PC-9 (cell line): ENCODE results near the gene SH3BGR. TPM values are rescaled to one million over a fixed set of nuclear protein-coding genes. Genes with fewer than 3 reads are reported as not detected.

Experiments used
- BruUV-seq: library from RNA; stranded (reverse); fragments of 400-500 nt; replicated peaks from 2 replicates; lab custom pipeline; 2021; lab: Mats Ljungman, UMichigan
- CTCF ChIA-PET: fragments of 300-600 bp; sonication (Branson Sonifier 250); formaldehyde crosslinking; loops from one replicate; lab custom pipeline; 2022; ENCODE audit warnings: antibody characterized with exemption; lab: Charles Lee
- POLR2A ChIA-PET: fragments of 300-600 bp; sonication (Branson Sonifier 250); formaldehyde crosslinking; loops from one replicate; lab custom pipeline; 2022; ENCODE audit warnings: antibody characterized with exemption; ENCODE audit not compliant: unreplicated experiment; lab: Charles Lee
- DNase-seq, 2 experiments: peaks; one replicate each; pipeline versions ENCODE4 v3.0.0 to v3.0.0-alpha.2; 2015 to 2022; ENCODE audit warnings: mixed read lengths in 1 of 2
- H2AFZ ChIP-seq: fragments of 200-600 bp; sonication (generic); 2 replicates; pipeline ENCODE4 v1.8.1; 2017; ENCODE audit warnings: antibody characterized with exemption
- H3F3A ChIP-seq: fragments of 200-600 bp; sonication (generic); 2 replicates; pipeline ENCODE4 v1.8.1; 2017; ENCODE audit warnings: antibody characterized with exemption, mild to moderate bottlenecking, low read depth; ENCODE audit not compliant: insufficient read depth
- H3K27ac ChIP-seq: fragments of 200-600 bp; sonication (generic); 2 replicates; pipeline ENCODE4 v1.6.1; 2016; ENCODE audit warnings: mixed run types
- H3K27me3 ChIP-seq: fragments of 200-600 bp; sonication (generic); 2 replicates; pipeline ENCODE4 v1.6.1; 2016; ENCODE audit warnings: low read depth, mixed run types; ENCODE audit not compliant: insufficient read depth
- H3K36me3 ChIP-seq: fragments of 200-600 bp; sonication (generic); 2 replicates; pipeline ENCODE4 v1.6.1; 2016; ENCODE audit warnings: low read depth, mixed run types
- H3K4me1 ChIP-seq: fragments of 200-600 bp; sonication (generic); replicated peaks from 2 replicates; pipeline ENCODE4 v1.6.1; 2016; ENCODE audit warnings: mixed run types; ENCODE audit not compliant: insufficient read depth
- H3K4me2 ChIP-seq: fragments of 200-600 bp; sonication (generic); 2 replicates; pipeline ENCODE4 v1.6.1; 2017; ENCODE audit warnings: mixed run types
- H3K4me3 ChIP-seq: fragments of 200-600 bp; sonication (generic); 2 replicates; pipeline ENCODE4 v1.6.1; 2016; ENCODE audit warnings: mixed run types
- H3K79me2 ChIP-seq: fragments of 200-600 bp; sonication (generic); 2 replicates; pipeline ENCODE4 v1.6.1; 2017; ENCODE audit warnings: low read depth, mixed run types
- H3K9me2 ChIP-seq: fragments of 200-600 bp; sonication (generic); 2 replicates; pipeline ENCODE4 v1.8.1; 2017; ENCODE audit warnings: mild to moderate bottlenecking; ENCODE audit not compliant: insufficient read depth
- H3K9me3 ChIP-seq: fragments of 200-600 bp; sonication (generic); 2 replicates; pipeline ENCODE4 v1.8.1; 2016; ENCODE audit warnings: low read depth; ENCODE audit not compliant: insufficient read depth
- H4K20me1 ChIP-seq: fragments of 200-600 bp; sonication (generic); 2 replicates; pipeline ENCODE4 v1.8.1; 2017; ENCODE audit not compliant: insufficient read depth
- CTCF ChIP-seq: fragments of 200-600 bp; sonication (generic); conservative IDR thresholded peaks from 2 replicates; pipeline ENCODE4 v1.6.1; 2017; ENCODE audit warnings: mixed run types, antibody characterized with exemption, mild to moderate bottlenecking, moderate library complexity
- EZH2 ChIP-seq: fragments of 200-600 bp; sonication (generic); IDR thresholded peaks from 2 replicates; pipeline ENCODE4 v1.8.0; 2017; ENCODE audit warnings: antibody characterized with exemption, low read depth
- intact Hi-C: fragments of 100-400 bp; cut with micrococcal nuclease; formaldehyde crosslinking; loops from one replicate; pipeline ENCODE4 v1.10.0; 2022; ENCODE audit not compliant: unreplicated experiment
- total RNA-seq: library from RNA; stranded (reverse); gene quantifications from 2 replicates; pipeline ENCODE4 v1.2.3, GENCODE V29; 2021

The SH3BGR gene
- total RNA-seq, 1 experiment from 2014 or later: 4.5 TPM

- ChIA-PET CTCF (no interaction called here), POLR2A (no interaction called here)
- no peak overlapping the region for H3K4me2 ChIP-seq
- no peak overlapping the region for H3K4me3 ChIP-seq
- no peaks in the 10 kb centered on the region for H3K9me3 ChIP-seq
- H3K27me3 ChIP-seq: peaks cover 3% of the 10 kb centered on the region
- no peak for TF ChIP-seq EZH2
- no peak for TF ChIP-seq CTCF
- no peaks in the 10 kb centered on the region for H3K36me3 ChIP-seq
- H3F3A ChIP-seq: no peaks in the 10 kb centered on the region
- intact Hi-C loops: no loop called here
- H3K9me2 ChIP-seq: no peaks in the 10 kb centered on the region
- no peaks in the 10 kb centered on the region for H3K4me1 ChIP-seq
- H4K20me1 ChIP-seq: no peaks in the 10 kb centered on the region
- H3K79me2 ChIP-seq: no peaks in the 10 kb centered on the region
- no peak overlapping the region for H2AFZ ChIP-seq
- DNase-seq: no peak
- H3K27ac ChIP-seq: no peak overlapping the region
- BruUV-seq: no TSS peak
Measured at GRCh38 chr21:39533545-39534380, 82.0 kb downstream of the SH3BGR start.

DNA sequence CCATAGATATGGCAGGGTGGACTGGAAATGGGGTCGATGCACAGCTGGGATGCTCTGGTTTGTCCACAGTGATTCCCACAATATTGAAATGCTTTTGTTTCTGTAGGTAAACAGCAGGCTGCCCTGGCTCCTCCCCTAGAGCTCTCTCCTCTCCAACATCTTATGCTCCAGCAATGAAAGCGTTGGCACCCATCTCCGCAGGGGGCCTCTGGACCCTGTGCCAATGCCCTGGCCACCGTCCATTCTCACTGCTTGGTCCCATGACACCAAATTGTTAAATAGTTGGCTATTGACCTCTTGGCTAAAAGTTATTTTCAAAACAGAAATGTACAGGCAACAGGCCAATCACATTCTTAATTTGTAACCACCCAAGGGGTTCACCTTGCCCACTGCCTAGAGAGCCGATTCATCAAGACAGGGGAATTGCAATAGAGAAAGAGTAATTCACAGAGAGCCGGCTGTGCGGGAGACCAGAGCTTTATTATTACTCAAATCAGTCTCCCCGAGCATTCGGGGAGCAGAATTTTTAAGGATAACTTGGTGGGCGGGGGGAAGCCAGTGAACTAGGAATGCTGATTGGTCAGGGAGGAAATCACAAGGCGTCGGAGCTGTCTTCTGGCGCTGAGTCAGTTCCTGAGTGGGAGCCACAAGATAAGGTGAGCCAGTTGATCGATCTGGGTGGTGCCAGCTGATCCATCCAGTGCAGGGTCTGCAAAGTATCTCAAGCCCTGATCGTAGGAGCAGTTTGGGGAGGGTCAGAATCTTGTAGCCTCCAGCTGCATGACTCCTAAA, 84.1 kb downstream of the SH3BGR start:
- no peak for DNase-seq
- intact Hi-C loops: no loop called here
- Histone ChIP-seq H3K36me3 (no peaks in the 10 kb centered on the region), H3K4me2 (no peak overlapping the region), H2AFZ (no peak overlapping the region), H3F3A (no peaks in the 10 kb centered on the region), H3K27ac (no peak overlapping the region), H3K9me2 (no peaks in the 10 kb centered on the region), H3K79me2 (no peaks in the 10 kb centered on the region), H3K4me1 (no peaks in the 10 kb centered on the region), H3K4me3 (no peak overlapping the region), H4K20me1 (no peaks in the 10 kb centered on the region), H3K9me3 (no peaks in the 10 kb centered on the region), H3K27me3 (peaks cover 3% of the 10 kb centered on the region)
- POLR2A ChIA-PET: no interaction called here
- no TSS peak for BruUV-seq
- CTCF ChIA-PET: no interaction called here
- TF ChIP-seq EZH2 (no peak), CTCF (no peak)

- CTCF ChIA-PET: no interaction called here
Measured at GRCh38 chr21:39536835-39537234, 85.1 kb downstream of the SH3BGR start.

More at GRCh38 chr21:39536835-39537234, 85.1 kb downstream of the SH3BGR start:
- no peak for TF ChIP-seq EZH2
- TF ChIP-seq CTCF: no peak
- H2AFZ ChIP-seq: no peak overlapping the region
- H3K36me3 ChIP-seq: no peaks in the 10 kb centered on the region
- DNase-seq: no peak
- POLR2A ChIA-PET: no interaction called here
- no peak overlapping the region for H3K4me2 ChIP-seq
- no peaks in the 10 kb centered on the region for H3F3A ChIP-seq
- H3K79me2 ChIP-seq: no peaks in the 10 kb centered on the region
- no peak overlapping the region for H3K27ac ChIP-seq
- H3K9me2 ChIP-seq: no peaks in the 10 kb centered on the region
- peaks cover 3% of the 10 kb centered on the region for H3K27me3 ChIP-seq
- no peaks in the 10 kb centered on the region for H4K20me1 ChIP-seq
- no peaks in the 10 kb centered on the region for H3K9me3 ChIP-seq
- intact Hi-C loops: no loop called here
- no peaks in the 10 kb centered on the region for H3K4me1 ChIP-seq
- no TSS peak for BruUV-seq
- H3K4me3 ChIP-seq: no peak overlapping the region
